GM11168 (cell line): Measurements from ENCODE around the gene TBR1.

Source experiments
- in situ Hi-C: fragments of 300-500 bp; cut with MboI; formaldehyde crosslinking; loops from one replicate; pipeline ENCODE4 v1.12.0; 2022; ENCODE audit warnings: low sequenced_read_pairs; ENCODE audit not compliant: unreplicated experiment

The TBR1 gene

GRCh38 chr2:161415987-161416707 lies at the start of gene TBR1:
Gene TBR1 (plus strand): TSS chr2:161416297. CDS start chr2:161416411, 114 bp downstream.
- in situ Hi-C loops = no loop called here

GRCh38 chr2:161367675-161368074 lies 48.4 kb upstream of the TBR1 start:
- in situ Hi-C loops = no loop called here

- in situ Hi-C loops = no loop called here
These were observed 46.8 kb upstream of the TBR1 start for GRCh38 chr2:161369311-161369710.

- in situ Hi-C loops = no loop called here
These were observed 45.1 kb upstream of the TBR1 start for GRCh38 chr2:161370981-161371380.

GRCh38 chr2:161371869-161372268 lies 44.2 kb upstream of the TBR1 start:
- in situ Hi-C loops = no loop called here

- in situ Hi-C loops = no loop called here
These were observed 42.2 kb upstream of the TBR1 start for GRCh38 chr2:161373942-161374341.

- in situ Hi-C loops = no loop called here
These were observed 41.7 kb upstream of the TBR1 start for GRCh38 chr2:161374446-161374845.

- in situ Hi-C loops = no loop called here
These were observed 36.4 kb upstream of the TBR1 start for GRCh38 chr2:161379740-161380139.

GRCh38 chr2:161381546-161381945 lies 34.6 kb upstream of the TBR1 start:
- in situ Hi-C loops = no loop called here

- in situ Hi-C loops = no loop called here
These were observed 33.4 kb upstream of the TBR1 start for GRCh38 chr2:161382747-161383146.

GRCh38 chr2:161384864-161385263 lies 31.2 kb upstream of the TBR1 start:
- in situ Hi-C loops = no loop called here

GRCh38 chr2:161386228-161386824 lies 29.8 kb upstream of the TBR1 start:
- in situ Hi-C loops = no loop called here

GRCh38 chr2:161388146-161388779 lies 27.8 kb upstream of the TBR1 start:
- in situ Hi-C loops = no loop called here

- in situ Hi-C loops = no loop called here
These were observed 24.2 kb upstream of the TBR1 start for GRCh38 chr2:161391737-161392506.

- in situ Hi-C loops = no loop called here
These were observed 16.0 kb upstream of the TBR1 start for GRCh38 chr2:161400076-161400475.

GRCh38 chr2:161402297-161402696 lies 13.8 kb upstream of the TBR1 start:
- in situ Hi-C loops = no loop called here

GRCh38 chr2:161406316-161406715 lies 9.8 kb upstream of the TBR1 start:
- in situ Hi-C loops = no loop called here

GRCh38 chr2:161407597-161407996 lies 8.5 kb upstream of the TBR1 start:
- in situ Hi-C loops = no loop called here

GRCh38 chr2:161409308-161409907 lies 6.7 kb upstream of the TBR1 start:
- in situ Hi-C loops = no loop called here

- in situ Hi-C loops = no loop called here
These were observed 3.8 kb upstream of the TBR1 start for GRCh38 chr2:161412346-161412745.
